HG02852 (cell line): ENCODE results near the gene BCKDK.

Source experiments
- ATAC-seq: cut with Tn5 transposase; IDR thresholded peaks from one replicate; pipeline ENCODE4 v1.9.1; 2021; ENCODE audit warnings: mild to moderate bottlenecking, moderate library complexity; ENCODE audit not compliant: unreplicated experiment

BCKDK gene

GRCh38 chr16:31080035-31080629 lies 28.1 kb upstream of the BCKDK start:
- no peak for ATAC-seq

- no peak for ATAC-seq
Measured at GRCh38 chr16:31080756-31081419, 27.3 kb upstream of the BCKDK start.

GRCh38 chr16:31081428-31082351 lies 26.5 kb upstream of the BCKDK start:
- no peak for ATAC-seq

DNA sequence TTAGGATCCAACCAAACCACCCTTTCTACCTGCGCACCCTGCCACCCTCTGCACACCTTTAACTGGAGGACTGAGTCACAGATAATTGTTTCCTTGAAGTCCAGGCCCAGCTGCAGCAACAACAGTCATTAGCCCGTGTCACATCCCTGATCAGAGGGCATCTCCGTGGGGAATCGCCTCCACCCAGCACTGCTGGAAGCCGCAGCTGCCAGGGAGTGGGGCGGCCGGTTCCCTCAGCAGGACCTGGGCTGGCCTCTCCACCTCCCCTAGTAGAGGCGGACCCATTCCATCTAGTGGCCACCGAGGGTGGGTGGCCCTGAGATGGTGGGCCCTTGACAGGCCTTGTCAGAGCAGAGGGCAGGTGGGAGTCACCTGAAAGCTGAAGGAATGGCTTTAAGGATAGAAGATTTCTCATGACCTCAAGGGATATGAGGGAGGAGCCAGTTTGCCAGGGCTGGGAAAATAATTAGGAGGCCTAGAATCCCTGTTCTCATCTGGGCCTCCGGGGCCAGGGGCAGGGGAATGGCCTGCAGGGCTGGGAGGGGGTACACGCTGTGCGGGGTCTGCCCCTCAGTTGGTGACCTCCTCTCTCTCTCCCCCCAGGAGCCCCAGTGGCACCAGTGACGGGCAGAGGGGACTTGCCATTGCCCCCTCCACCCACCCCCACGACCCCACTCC lies 25.7 kb upstream of the BCKDK start:
- no peak for ATAC-seq

DNA sequence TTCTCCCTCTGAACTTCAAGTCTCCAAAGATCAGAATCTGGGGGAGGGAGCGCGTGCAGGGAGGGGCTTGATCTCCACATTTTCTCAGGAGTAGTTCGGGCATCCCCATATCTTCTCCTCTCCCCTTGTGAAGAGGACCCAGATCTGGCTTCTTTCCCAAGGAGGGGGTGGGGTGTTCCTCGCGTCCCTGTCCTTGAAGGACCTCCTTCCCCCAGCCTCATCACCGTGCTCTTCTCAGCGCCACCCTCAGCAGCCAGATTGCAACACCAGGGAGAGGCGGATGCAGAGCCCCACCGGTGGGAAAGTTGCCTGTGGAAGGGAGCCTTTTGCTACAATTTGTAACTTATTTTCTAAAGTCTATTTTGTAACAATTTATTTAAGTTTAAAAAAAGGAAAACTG lies 25.1 kb upstream of the BCKDK start:
- no peak for ATAC-seq

DNA sequence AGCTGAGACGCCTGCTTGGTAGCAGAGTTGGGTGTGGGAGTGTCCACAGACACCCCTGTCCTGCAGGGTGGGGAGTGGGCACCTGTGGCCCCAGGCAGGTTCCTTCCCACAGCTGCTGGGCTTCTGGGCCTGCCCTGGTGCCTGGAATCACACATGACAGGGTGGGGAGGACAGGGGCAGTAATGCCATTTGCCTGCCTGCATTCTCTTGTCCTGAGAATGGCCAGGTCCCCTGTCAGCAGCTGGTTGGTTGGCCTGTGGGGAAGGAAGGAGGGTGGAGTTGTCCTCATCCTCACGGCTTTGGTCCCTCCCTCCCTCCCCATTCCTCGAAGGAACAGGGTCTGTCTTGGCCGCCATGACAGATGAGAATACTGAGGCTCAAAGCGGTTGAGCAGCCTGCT lies 24.6 kb upstream of the BCKDK start:
- ATAC-seq, result no peak

DNA sequence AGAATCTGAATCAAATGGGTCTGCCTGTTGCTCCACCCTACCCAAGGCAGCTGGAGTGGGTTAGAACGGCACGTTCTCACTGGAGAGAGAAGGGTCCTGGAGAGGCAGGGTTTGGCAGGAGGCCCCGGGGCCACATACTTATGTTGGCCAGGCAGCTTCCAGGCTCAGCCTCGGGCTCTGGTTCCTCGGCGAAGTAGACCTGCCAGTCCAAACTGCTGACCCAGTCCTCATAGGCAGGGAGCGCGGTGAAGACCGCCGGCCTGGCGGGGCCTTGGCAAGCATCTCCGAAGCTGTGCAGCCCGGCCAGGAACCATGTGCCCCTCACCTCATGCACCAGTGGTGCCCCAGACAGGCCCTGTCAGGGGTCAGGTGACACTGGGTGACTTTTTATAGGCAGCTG lies 24.2 kb upstream of the BCKDK start:
- no peak for ATAC-seq

DNA sequence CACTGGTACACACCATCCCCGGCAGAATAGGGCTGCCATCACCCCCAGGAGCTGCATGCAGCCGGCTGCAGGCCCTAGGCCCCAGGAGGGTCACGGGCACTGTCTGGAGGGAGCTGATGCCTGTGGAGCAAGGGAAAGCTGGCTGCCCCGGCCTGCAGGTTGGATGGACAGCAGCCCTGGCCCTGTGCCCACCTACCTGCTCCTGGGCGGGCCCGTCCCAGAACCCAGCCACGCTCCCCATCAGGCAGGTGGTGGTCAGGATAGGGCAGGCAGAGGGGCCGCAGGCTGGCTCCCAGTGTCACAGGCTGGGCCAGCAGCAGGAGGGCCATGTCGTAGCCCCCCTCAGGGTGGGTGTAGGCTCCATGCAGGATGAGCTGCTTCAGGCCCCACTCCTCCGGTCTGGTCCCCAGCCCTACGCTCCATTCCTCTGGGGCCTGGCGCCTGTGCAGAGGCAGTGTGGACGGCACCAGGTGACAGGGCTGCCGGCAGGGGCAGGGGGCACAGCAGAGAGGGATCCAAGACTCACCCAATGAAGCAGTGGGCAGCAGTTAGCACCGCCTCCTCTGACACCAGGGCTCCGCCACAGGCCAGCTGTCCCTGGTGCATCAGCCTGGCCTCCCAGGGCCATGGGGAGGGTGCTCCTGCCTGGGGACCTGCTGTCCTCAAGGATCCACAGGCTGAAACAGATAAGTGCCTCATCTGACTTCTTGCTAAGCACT lies 23.4 kb upstream of the BCKDK start:
- no peak for ATAC-seq

- no peak for ATAC-seq
Measured at GRCh38 chr16:31085411-31085810, 22.8 kb upstream of the BCKDK start.

DNA sequence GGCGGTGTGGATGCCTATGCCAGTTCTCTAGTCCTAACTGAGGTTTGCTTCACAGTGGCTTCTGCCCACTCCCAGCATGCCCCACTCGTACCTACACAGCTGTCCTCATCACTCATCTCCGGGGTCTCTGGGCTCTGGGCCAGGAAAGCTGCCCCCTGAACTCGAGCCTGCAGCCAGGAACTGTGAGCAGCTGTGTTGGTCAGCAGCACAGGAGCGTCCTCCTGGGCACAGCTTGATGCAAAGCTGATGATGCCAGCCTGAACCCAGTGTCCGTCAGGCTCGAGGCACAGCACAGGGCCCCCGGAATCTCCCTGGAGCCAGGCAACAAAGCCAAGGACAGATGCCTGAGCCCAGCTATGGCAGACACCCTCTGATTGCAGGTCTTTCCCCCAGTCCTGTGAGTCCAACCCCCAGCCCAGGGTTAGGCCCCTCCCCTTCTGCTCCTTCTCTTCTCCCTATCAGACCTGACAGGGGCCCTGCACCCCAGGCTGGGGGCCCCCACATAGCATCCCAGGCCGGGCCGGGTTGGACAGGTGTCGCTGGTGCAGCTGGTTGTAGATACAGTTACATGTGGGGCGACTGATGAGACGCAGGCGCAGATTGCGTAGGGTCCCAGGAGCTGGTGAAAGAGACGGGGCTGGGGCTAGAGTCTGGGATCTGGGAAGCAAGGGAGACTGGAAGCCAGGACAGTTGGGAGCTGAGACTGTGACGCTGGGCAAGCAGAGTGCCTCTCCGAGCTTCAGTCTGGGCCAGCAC lies 22.1 kb upstream of the BCKDK start:
- no peak for ATAC-seq

DNA sequence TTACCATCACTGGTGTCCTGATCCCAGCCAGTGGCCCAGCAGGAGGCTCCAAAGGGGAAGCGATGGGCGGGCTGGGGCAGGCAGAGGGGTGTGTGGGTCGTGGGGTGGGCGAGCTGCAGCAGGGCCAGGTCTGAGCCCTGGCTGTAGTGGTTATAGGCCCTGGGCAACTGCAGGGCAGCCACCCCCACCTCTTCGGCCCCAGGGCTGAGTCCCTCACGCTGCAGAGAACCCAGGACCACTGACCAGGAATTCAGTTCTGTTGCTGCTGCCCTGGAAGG lies 21.6 kb upstream of the BCKDK start:
- ATAC-seq, result no peak

GRCh38 chr16:31087481-31087880 lies 20.7 kb upstream of the BCKDK start:
- no peak for ATAC-seq

DNA sequence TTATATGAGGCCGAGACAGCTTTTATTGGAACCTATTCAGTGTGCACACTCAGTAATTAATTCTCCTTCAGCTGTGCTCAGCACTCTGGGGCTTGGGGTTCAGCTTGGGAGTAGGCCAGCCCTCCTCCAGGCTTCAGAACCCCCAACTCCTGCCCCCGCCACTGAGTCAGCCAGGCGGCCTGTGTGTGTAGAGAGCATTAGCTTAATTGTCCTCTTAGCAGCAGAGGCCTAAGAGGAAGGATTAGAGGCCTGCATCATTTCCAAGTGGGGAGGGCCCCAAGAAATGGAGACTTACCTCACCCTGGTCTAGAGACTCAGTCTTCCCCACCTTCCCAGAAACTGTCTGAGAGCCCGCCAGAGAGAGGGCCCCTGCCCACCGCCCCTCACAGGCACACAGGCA lies 20.2 kb upstream of the BCKDK start:
- ATAC-seq, result no peak

DNA sequence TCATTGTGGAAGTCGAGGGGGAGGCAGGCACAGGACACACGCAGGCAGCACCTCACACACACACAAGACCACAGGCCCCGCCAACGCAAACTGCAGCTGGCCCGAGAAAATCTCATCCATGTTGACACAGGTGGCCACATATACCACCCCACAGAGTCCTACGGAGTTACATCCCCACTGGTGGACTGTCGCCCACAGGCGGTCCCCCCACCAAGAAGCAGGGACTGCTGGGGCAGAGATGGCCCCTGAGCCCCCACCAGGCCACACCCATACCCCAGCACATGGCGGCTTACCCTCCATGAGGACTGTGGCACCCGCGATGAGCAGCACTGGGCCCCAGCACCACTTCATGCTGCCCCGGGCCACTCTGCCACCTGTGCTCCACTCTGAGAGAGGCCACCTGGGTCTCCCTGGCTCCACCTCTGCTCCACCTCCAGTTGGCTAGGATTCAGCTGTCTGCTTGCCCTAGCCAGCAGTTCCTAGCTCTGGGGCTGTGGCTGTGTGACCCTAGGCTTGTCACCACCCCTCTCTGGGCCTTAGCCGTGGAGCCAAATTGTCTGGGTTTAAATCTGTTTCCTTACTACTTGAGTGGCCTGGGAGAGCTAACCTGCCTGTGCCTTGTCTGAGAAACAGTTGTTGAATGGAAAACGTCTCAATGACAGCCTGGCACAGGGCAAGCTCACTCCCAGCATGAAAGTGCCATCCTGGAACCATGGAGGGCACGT lies 19.6 kb upstream of the BCKDK start, which contains the start of gene PRSS53:
Gene PRSS53 (minus strand): TSS at position 485 of the 725 bp plus-strand sequence. CDS start 134 bp downstream, at position 351.
- no peak for ATAC-seq

DNA sequence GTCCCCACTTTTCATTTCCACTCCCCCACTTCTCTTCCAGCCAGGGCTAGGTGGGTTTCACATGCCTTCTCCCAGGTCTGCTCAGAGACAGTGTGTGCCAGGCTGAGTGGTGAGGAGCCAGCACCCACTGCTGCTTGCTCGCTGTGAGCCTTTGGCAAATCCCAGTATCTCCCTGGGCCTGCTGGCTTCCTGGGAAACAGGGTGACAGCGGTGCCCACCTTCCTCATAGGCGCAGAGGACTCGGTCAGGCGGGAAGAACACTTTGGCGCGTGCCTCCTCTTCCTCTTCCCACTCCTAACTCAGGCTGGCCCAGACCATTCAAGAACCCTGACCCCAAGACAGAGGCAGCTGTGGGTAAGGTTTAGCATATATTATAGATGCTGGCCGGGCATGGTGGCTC lies 19.0 kb upstream of the BCKDK start:
- ATAC-seq, result no peak

GRCh38 chr16:31090540-31090939 lies 17.6 kb upstream of the BCKDK start:
- no peak for ATAC-seq

DNA sequence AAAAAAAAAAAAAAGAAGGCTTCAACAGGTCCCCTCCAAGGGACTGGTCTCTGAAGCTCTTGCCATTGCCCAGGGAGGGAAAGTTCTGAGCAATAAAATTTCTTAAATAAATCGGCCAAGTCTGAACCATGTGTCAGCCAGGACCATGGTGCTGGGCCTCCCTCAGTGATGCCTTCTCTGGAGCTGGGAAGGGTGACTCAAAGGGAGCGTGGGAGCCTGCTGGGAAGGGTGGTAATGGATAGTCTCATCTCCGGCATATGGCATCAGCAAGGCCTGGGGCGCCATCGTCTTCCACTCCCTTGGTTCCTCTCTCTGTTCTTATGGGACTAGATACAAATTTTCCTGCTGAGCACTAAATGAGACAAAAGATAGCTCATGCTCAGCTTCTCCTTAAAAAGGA lies 15.9 kb upstream of the BCKDK start:
- no peak for ATAC-seq

DNA sequence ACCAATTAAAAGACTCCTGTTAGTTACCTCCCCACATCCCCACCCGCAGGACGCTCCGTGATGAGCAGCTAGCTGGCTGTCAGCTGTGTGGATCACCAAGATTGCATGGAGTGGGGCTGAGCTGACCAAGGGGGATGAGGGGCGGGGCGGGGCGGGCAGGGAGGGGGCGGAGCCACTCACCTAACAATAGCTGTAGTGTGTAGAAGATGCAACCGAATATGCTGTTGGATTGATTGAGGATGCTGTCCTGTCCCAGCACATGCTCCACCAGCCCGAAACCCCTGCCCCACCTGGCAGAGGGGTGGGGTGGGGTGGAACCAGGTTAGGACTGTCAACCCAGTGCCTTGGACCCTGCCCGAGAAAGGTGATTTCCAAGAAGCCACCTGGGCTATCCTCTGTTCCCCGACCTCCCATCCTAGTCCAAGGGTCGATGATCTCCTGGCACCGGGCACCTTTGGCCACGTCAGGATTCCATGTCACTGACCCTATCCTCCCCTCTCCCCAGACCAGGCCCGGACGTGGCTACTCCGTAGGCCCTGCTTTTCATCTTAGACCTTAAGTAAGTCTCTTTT lies 15.0 kb upstream of the BCKDK start:
- ATAC-seq, result no peak

GRCh38 chr16:31094088-31094423 lies 14.1 kb upstream of the BCKDK start:
- ATAC-seq, result no peak
